Measurements from ENCODE around the gene XPO5. TPM values are rescaled to one million over a fixed set of nuclear protein-coding genes. Genes with fewer than 3 reads are reported as not detected.

The XPO5 gene
- total RNA-seq, 1 experiment from 2014 or later: 114 TPM

DNA sequence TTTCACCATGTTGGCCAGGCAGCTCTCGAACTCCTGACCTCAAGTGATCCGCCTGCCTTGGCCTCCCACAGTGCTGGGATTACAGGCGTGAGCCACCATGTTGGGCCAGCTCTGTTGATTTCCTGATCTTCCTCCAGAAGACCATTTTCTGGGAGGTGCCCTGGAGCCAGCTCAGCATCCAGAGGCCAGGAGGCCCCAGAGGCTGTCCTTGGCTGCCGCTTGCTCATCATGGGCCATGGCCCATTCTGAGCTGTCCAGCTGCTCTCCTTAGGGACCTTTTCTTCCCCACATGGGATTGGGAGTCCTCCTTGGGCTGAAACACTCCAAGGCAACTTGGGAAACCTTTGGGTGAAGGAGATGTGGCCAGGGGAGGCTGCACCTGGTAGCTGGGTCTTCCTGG lies 81.1 kb downstream of the XPO5 start:
- TF ChIP-seq, protein P1, sequence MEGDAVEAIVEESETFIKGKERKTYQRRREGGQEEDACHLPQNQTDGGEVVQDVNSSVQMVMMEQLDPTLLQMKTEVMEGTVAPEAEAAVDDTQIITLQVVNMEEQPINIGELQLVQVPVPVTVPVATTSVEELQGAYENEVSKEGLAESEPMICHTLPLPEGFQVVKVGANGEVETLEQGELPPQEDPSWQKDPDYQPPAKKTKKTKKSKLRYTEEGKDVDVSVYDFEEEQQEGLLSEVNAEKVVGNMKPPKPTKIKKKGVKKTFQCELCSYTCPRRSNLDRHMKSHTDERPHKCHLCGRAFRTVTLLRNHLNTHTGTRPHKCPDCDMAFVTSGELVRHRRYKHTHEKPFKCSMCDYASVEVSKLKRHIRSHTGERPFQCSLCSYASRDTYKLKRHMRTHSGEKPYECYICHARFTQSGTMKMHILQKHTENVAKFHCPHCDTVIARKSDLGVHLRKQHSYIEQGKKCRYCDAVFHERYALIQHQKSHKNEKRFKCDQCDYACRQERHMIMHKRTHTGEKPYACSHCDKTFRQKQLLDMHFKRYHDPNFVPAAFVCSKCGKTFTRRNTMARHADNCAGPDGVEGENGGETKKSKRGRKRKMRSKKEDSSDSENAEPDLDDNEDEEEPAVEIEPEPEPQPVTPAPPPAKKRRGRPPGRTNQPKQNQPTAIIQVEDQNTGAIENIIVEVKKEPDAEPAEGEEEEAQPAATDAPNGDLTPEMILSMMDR (conservative IDR thresholded peaks at IDR 0.05): no peak
- no peak overlapping the region for H3K4me2 ChIP-seq (ENCODE audit: insufficient read depth, insufficient read length, low read length)

More for the DNA sequence above, 81.1 kb downstream of the XPO5 start:
- no peaks in the 10 kb centered on the region for H3K27me3 ChIP-seq (ENCODE audit: insufficient read depth, low read length)
- H3K56ac ChIP-seq (ENCODE audit: insufficient read length, low read depth, low read length): no peak overlapping the region
- H2BK15ac ChIP-seq (ENCODE audit: low read depth, low read length): no peak overlapping the region
- H3T11ph ChIP-seq (ENCODE audit: low read length): no peak overlapping the region
- no peak overlapping the region for H2BK5ac ChIP-seq (ENCODE audit: insufficient read length, low read length)
- no peak overlapping the region for H3K9ac ChIP-seq (ENCODE audit: extremely low read depth, insufficient read length, low read length)
- Mint-ChIP-seq H3K36me3 (ENCODE audit: insufficient read depth in 1 of 3, low read depth in 3 of 3) (peaks cover 5 to 22% (median 20%) of the 10 kb centered on the region in 3 experiments; a peak in 6 of 7 replicates), H3K9me3 (no peaks in the 10 kb centered on the region), H3K27ac (no peak overlapping the region), H3K4me1 (peaks cover 30% of the 10 kb centered on the region in 2 experiments), H3K4me3 (no peak overlapping the region), H3K27me3 (ENCODE audit: low read depth) (no peaks in the 10 kb centered on the region)
- no peak overlapping the region for H2AK5ac ChIP-seq (ENCODE audit: insufficient read length, low read length)
- no peak overlapping the region for H4K5ac ChIP-seq (ENCODE audit: insufficient read length, low read depth, low read length)
- no peak overlapping the region for H3K18ac ChIP-seq (ENCODE audit: insufficient read length, low read depth, low read length)
- no peak overlapping the region for H2AFZ ChIP-seq (ENCODE audit: low read length)
- H3K4me1 ChIP-seq (ENCODE audit: insufficient read depth, low read length): peaks cover 6% of the 10 kb centered on the region; the same call in 1 of the 2 replicates
- H4K8ac ChIP-seq (replicated peaks; ENCODE audit: insufficient read length, low read depth, low read length): no peak overlapping the region
- DNase-seq: no peak
- peaks cover 5% of the 10 kb centered on the region for H3K79me1 ChIP-seq (ENCODE audit: insufficient read depth, low read depth, low read length, poor library complexity, severe bottlenecking)
- WGBS (ENCODE audit: extremely low coverage, insufficient read length, low lambda C conversion rate): no CpG with 5 or more reads among the region's 4 CpGs
- no peak overlapping the region for H3K14ac ChIP-seq (ENCODE audit: insufficient read depth, low read length)
- no peak overlapping the region for H4K91ac ChIP-seq (ENCODE audit: insufficient read length, low read depth, low read length)
- H4K20me1 ChIP-seq (ENCODE audit: control insufficient read depth, insufficient read depth, insufficient read length): peaks cover 2% of the 10 kb centered on the region
- no peaks in the 10 kb centered on the region for H3K9me3 ChIP-seq (ENCODE audit: control insufficient read depth, low read depth, low read length)
- no peak overlapping the region for H2BK12ac ChIP-seq (ENCODE audit: insufficient read length, low read depth, low read length)
- no peak overlapping the region for H3K4ac ChIP-seq (ENCODE audit: low read depth, low read length)
- no peak overlapping the region for H2BK20ac ChIP-seq (ENCODE audit: low read depth, low read length, poor library complexity, severe bottlenecking)
- no peak overlapping the region for H3K23ac ChIP-seq (ENCODE audit: insufficient read length, low read depth, low read length)
- H3K27ac ChIP-seq (ENCODE audit: insufficient read length, low read depth, low read length): no peak overlapping the region
- no peaks in the 10 kb centered on the region; the same call in 1 of the 2 replicates for H3K79me2 ChIP-seq (ENCODE audit: insufficient read depth, low read length)
- no peak overlapping the region for H2BK120ac ChIP-seq (ENCODE audit: low read depth, low read length, poor library complexity, severe bottlenecking)
- H3K23me2 ChIP-seq (ENCODE audit: insufficient read length, low read depth, low read length, poor library complexity, severe bottlenecking): no peaks in the 10 kb centered on the region
